ENCODE data around the gene IER3IP1.

Gene IER3IP1

GRCh38 chr18:47179520-47179919, 3.4 kb upstream of the IER3IP1 start:
- Histone ChIP-seq H3K18ac (ENCODE audit: low read depth in 1 of 2, low read length in 2 of 2) (no peak overlapping the region), H2BK120ac (ENCODE audit: low read depth, low read length) (no peak overlapping the region), H3K9ac (ENCODE audit: low read length) (no peak overlapping the region), H3K4me1 (ENCODE audit: control insufficient read depth, insufficient read depth, low read depth, low read length) (peaks cover 2% of the 10 kb centered on the region), H3K36me3 (ENCODE audit: control insufficient read depth in 1 of 2, insufficient read depth in 2 of 2, low read depth in 1 of 2, low read length in 2 of 2) (no peaks in the 10 kb centered on the region), H3K79me1 (replicated peaks; ENCODE audit: low read length, poor library complexity, severe bottlenecking) (no peaks in the 10 kb centered on the region), H3K9me3 (ENCODE audit: control insufficient read depth, low read length) (no peaks in the 10 kb centered on the region), H2BK5ac (ENCODE audit: low read depth, low read length, poor library complexity, severe bottlenecking) (no peak overlapping the region), H3K4ac (ENCODE audit: low read depth in 1 of 2, low read length in 2 of 2) (no peak overlapping the region), H4K91ac (ENCODE audit: low read length) (no peak overlapping the region), H3K4me3 (ENCODE audit: insufficient read depth in 1 of 2, low read depth in 1 of 2, low read length in 2 of 2) (no peak overlapping the region), H3K4me2 (ENCODE audit: low read length, poor library complexity, severe bottlenecking) (no peak overlapping the region), H3K14ac (ENCODE audit: low read length in 2 of 2) (no peak overlapping the region), H2BK15ac (ENCODE audit: low read depth, poor library complexity, severe bottlenecking) (no peak overlapping the region), H2AFZ (ENCODE audit: low read depth, low read length) (no peak overlapping the region), H3K27ac (ENCODE audit: low read length, poor library complexity, severe bottlenecking) (no peak overlapping the region), H3K23ac (ENCODE audit: low read length in 2 of 2) (no peak overlapping the region), H4K8ac (ENCODE audit: low read length) (no peak overlapping the region), H2BK12ac (ENCODE audit: low read length in 2 of 2) (no peak overlapping the region), H3K27me3 (ENCODE audit: control insufficient read depth in 1 of 2, insufficient read depth in 1 of 2, low read length in 2 of 2) (peaks cover 4 to 13% of the 10 kb centered on the region in 2 experiments), H2AK5ac (ENCODE audit: low read length, severe bottlenecking) (no peak overlapping the region)
- WGBS, result 96% methylated on average over 4 of the region's 4 CpGs
- no peak for DNase-seq

DNA sequence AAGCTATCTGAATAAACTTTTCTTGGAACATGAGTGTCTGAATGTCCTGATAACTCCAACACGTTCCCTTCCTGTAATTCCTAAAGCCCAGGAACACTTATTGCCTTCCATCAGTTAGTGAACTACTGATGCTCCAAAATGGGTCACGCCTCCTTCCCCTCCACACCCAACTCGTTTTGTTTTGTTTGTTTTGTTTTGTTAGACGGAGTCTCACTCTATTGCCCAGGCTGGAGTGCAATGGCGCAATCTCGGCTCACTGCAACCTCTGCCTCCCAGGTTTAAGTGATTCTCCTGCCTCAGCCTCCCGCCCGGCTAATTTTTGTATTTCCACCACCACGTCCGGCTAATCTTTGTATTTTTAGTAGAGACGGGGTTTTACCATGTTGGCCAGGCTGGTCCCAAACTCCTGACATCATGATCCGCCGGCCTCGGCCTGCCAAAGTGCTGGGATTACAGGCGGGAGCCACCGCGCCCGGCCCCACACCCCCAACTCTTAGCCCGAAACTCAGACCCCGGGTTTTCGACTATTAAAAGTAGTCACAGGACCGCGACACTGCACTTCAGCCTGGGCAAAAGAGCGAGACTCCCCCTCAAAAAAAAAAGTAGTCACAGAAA, 774 bp downstream of the IER3IP1 start:
- Histone ChIP-seq H3K79me1 (replicated peaks; ENCODE audit: low read length, poor library complexity, severe bottlenecking) (peaks cover 2% of the 10 kb centered on the region), H3K9me3 (ENCODE audit: control insufficient read depth, low read length) (no peaks in the 10 kb centered on the region), H4K91ac (ENCODE audit: low read length) (no peak overlapping the region), H2BK5ac (ENCODE audit: low read depth, low read length, poor library complexity, severe bottlenecking) (no peak overlapping the region), H4K8ac (ENCODE audit: low read length) (no peak overlapping the region), H3K23ac (ENCODE audit: low read length in 2 of 2) (no peak overlapping the region), H2AK5ac (ENCODE audit: low read length, severe bottlenecking) (no peak overlapping the region), H2BK120ac (ENCODE audit: low read depth, low read length) (peak overlapping the region; percentile 95), H3K4me1 (ENCODE audit: control insufficient read depth, insufficient read depth, low read depth, low read length) (peaks cover 4% of the 10 kb centered on the region), H3K14ac (ENCODE audit: low read length in 2 of 2) (no peak overlapping the region), H3K4ac (ENCODE audit: low read depth in 1 of 2, low read length in 2 of 2) (peak overlapping the region in 1 of 2 experiments; percentile 100), H3K9ac (ENCODE audit: low read length) (peak overlapping the region; percentile 99), H3K4me2 (ENCODE audit: low read length, poor library complexity, severe bottlenecking) (peak overlapping the region; percentile 59), H3K27ac (ENCODE audit: low read length, poor library complexity, severe bottlenecking) (peak overlapping the region; percentile 91), H3K18ac (ENCODE audit: low read depth in 1 of 2, low read length in 2 of 2) (peak overlapping the region; percentile 100), H2BK15ac (ENCODE audit: low read depth, poor library complexity, severe bottlenecking) (peak overlapping the region; percentile 70), H2BK12ac (ENCODE audit: low read length in 2 of 2) (no peak overlapping the region), H3K27me3 (ENCODE audit: control insufficient read depth in 1 of 2, insufficient read depth in 1 of 2, low read length in 2 of 2) (peaks cover 0 to 8% of the 10 kb centered on the region in 2 experiments), H2AFZ (ENCODE audit: low read depth, low read length) (no peak overlapping the region), H3K4me3 (ENCODE audit: insufficient read depth in 1 of 2, low read depth in 1 of 2, low read length in 2 of 2) (peak overlapping the region; percentile 97 to 99), H3K36me3 (ENCODE audit: control insufficient read depth in 1 of 2, insufficient read depth in 2 of 2, low read depth in 1 of 2, low read length in 2 of 2) (peaks cover 0 to 3% of the 10 kb centered on the region in 2 experiments)
- DNase-seq, result peak; percentile 54
- 3% methylated on average over 18 of the region's 24 CpGs for WGBS

DNA sequence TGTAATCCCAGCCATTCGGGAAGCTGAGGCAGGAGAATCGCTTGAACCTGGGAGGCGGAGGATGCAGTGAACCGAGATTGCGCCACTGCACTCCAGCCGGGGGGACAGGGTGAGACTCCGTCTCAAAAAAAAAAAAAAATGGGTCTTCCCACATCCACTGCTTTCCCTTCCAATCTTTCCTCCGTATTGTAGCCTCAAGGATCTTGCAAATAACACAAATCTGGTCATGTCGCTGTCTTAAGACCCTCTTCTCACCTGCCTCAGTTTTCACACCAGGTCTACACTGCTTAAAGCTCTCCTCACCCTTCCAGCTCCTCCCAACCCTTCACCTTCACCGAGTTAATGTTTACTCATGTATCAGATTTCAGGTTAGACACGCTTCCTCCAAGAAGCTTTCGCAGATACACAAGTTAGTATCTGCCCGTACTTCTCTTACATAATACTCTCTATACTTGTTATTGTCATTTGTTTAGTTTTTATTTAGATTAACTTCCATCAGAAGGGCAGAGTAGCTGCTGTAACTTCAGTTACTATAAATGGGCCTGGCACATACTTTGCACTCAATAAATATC, 1.5 kb downstream of the IER3IP1 start:
- WGBS, result 89% methylated on average over 12 of the region's 13 CpGs
- peak overlapping the region; percentile 59 for H3K4me2 ChIP-seq (ENCODE audit: low read length, poor library complexity, severe bottlenecking)
- H2BK5ac ChIP-seq (ENCODE audit: low read depth, low read length, poor library complexity, severe bottlenecking), result no peak overlapping the region
- H4K91ac ChIP-seq (ENCODE audit: low read length), result no peak overlapping the region
- H2AFZ ChIP-seq (ENCODE audit: low read depth, low read length), result no peak overlapping the region
- no peak overlapping the region for H2BK15ac ChIP-seq (ENCODE audit: low read depth, poor library complexity, severe bottlenecking)
- H3K9ac ChIP-seq (ENCODE audit: low read length), result peak overlapping the region; percentile 99
- no peak for DNase-seq
- H2BK120ac ChIP-seq (ENCODE audit: low read depth, low read length), result no peak overlapping the region
- H3K9me3 ChIP-seq (ENCODE audit: control insufficient read depth, low read length), result no peaks in the 10 kb centered on the region
- H3K27me3 ChIP-seq (ENCODE audit: control insufficient read depth in 1 of 2, insufficient read depth in 1 of 2, low read length in 2 of 2), result peaks cover 0 to 4% of the 10 kb centered on the region in 2 experiments
- no peak overlapping the region for H3K14ac ChIP-seq (ENCODE audit: low read length in 2 of 2)
- H3K4me1 ChIP-seq (ENCODE audit: control insufficient read depth, insufficient read depth, low read depth, low read length), result peaks cover 4% of the 10 kb centered on the region
- peak overlapping the region in 1 of 2 experiments; percentile 97 for H3K4me3 ChIP-seq (ENCODE audit: insufficient read depth in 1 of 2, low read depth in 1 of 2, low read length in 2 of 2)
- no peak overlapping the region for H3K4ac ChIP-seq (ENCODE audit: low read depth in 1 of 2, low read length in 2 of 2)
- peaks cover 2% of the 10 kb centered on the region for H3K79me1 ChIP-seq (replicated peaks; ENCODE audit: low read length, poor library complexity, severe bottlenecking)
- H3K18ac ChIP-seq (ENCODE audit: low read depth in 1 of 2, low read length in 2 of 2), result no peak overlapping the region
- H3K27ac ChIP-seq (ENCODE audit: low read length, poor library complexity, severe bottlenecking), result no peak overlapping the region
- H4K8ac ChIP-seq (ENCODE audit: low read length), result no peak overlapping the region
- no peak overlapping the region for H2AK5ac ChIP-seq (ENCODE audit: low read length, severe bottlenecking)
- peak overlapping the region in 1 of 2 experiments; percentile 25 for H2BK12ac ChIP-seq (ENCODE audit: low read length in 2 of 2)
- peaks cover 0 to 3% of the 10 kb centered on the region in 2 experiments for H3K36me3 ChIP-seq (ENCODE audit: control insufficient read depth in 1 of 2, insufficient read depth in 2 of 2, low read depth in 1 of 2, low read length in 2 of 2)
- H3K23ac ChIP-seq (ENCODE audit: low read length in 2 of 2), result no peak overlapping the region

DNA sequence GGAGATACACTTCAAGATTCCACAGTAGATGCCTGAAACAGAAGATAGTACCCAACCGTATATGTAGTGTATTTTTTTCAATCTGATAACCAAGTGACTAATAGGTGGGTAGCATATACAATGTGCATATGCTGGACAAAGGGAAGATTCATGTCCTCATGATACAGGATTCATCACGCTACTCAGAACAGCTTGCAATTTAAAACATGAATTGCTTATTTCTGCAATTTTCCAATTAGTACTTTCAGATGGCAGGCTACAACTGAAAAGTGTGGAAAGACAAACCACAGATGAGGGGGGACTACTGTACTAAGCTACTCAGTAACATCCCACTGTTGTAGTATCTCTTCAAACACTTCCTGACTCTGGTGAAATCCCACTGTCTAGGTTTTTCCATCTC, 3.7 kb downstream of the IER3IP1 start:
- Histone ChIP-seq H4K8ac (ENCODE audit: low read length) (no peak overlapping the region), H3K4me2 (ENCODE audit: low read length, poor library complexity, severe bottlenecking) (no peak overlapping the region), H2AFZ (ENCODE audit: low read depth, low read length) (no peak overlapping the region), H3K23ac (ENCODE audit: low read length in 2 of 2) (no peak overlapping the region), H2BK15ac (ENCODE audit: low read depth, poor library complexity, severe bottlenecking) (no peak overlapping the region), H3K4me1 (ENCODE audit: control insufficient read depth, insufficient read depth, low read depth, low read length) (peaks cover 4% of the 10 kb centered on the region), H3K27me3 (ENCODE audit: control insufficient read depth in 1 of 2, insufficient read depth in 1 of 2, low read length in 2 of 2) (no peaks in the 10 kb centered on the region), H3K9ac (ENCODE audit: low read length) (no peak overlapping the region), H3K18ac (ENCODE audit: low read depth in 1 of 2, low read length in 2 of 2) (no peak overlapping the region), H4K91ac (ENCODE audit: low read length) (no peak overlapping the region), H3K36me3 (ENCODE audit: control insufficient read depth in 1 of 2, insufficient read depth in 2 of 2, low read depth in 1 of 2, low read length in 2 of 2) (peaks cover 0 to 3% of the 10 kb centered on the region in 2 experiments), H3K14ac (ENCODE audit: low read length in 2 of 2) (no peak overlapping the region), H3K4me3 (ENCODE audit: insufficient read depth in 1 of 2, low read depth in 1 of 2, low read length in 2 of 2) (no peak overlapping the region), H3K4ac (ENCODE audit: low read depth in 1 of 2, low read length in 2 of 2) (no peak overlapping the region), H2BK12ac (ENCODE audit: low read length in 2 of 2) (no peak overlapping the region), H3K27ac (ENCODE audit: low read length, poor library complexity, severe bottlenecking) (no peak overlapping the region), H3K9me3 (ENCODE audit: control insufficient read depth, low read length) (no peaks in the 10 kb centered on the region), H3K79me1 (replicated peaks; ENCODE audit: low read length, poor library complexity, severe bottlenecking) (peaks cover 2% of the 10 kb centered on the region), H2BK120ac (ENCODE audit: low read depth, low read length) (no peak overlapping the region), H2BK5ac (ENCODE audit: low read depth, low read length, poor library complexity, severe bottlenecking) (no peak overlapping the region), H2AK5ac (ENCODE audit: low read length, severe bottlenecking) (no peak overlapping the region)
- DNase-seq, result peak; percentile 59
- 73% methylated on average over 1 of the region's 2 CpGs for WGBS

All from mesenchymal stem cell (in vitro differentiated cells and primary cell).